K562 (cell line): ENCODE results near the gene CFL1. TPM values are rescaled to one million over a fixed set of nuclear protein-coding genes. Genes with fewer than 3 reads are reported as not detected.

Source experiments
- ARHGAP35 ChIP-seq: fragments of 450-650 bp; IDR thresholded peaks from 2 replicates; pipeline ENCODE4 v1.6.1; 2018; ENCODE audit not compliant: partially characterized antibody
- GTF2A2 ChIP-seq: IDR thresholded peaks from 2 replicates; pipeline ENCODE4 v1.6.1; 2016; ENCODE audit warnings: mild to moderate bottlenecking, missing genetic modification characterization, missing compliant biosample characterization
- HINFP ChIP-seq: fragments of 450-650 bp; conservative IDR thresholded peaks from 2 replicates; pipeline ENCODE4 v1.6.1; 2016; ENCODE audit warnings: missing genetic modification characterization, low read depth, mild to moderate bottlenecking, control low read depth, missing compliant biosample characterization
- KDM5B ChIP-seq: fragments of 200-600 bp; sonication (generic); IDR thresholded peaks from 2 replicates; pipeline ENCODE4 v1.6.1; 2012; ENCODE audit warnings: low read depth, mild to moderate bottlenecking, moderate library complexity, low read length, control low read depth, inconsistent platforms; ENCODE audit not compliant: insufficient replicate concordance
- NCOA4 ChIP-seq: fragments of 450-650 bp; IDR thresholded peaks from 2 replicates; pipeline ENCODE4 v1.6.1; 2018; ENCODE audit warnings: mild to moderate bottlenecking; ENCODE audit not compliant: partially characterized antibody
- ZNF12 ChIP-seq: sonication (generic); formaldehyde crosslinking; IDR thresholded peaks from 2 replicates; pipeline ENCODE4 v1.4.0; 2020; ENCODE audit warnings: mild to moderate bottlenecking, missing genetic modification reagents
- ZNF512 ChIP-seq: IDR thresholded peaks from 2 replicates; pipeline ENCODE4 v1.6.1; 2016; ENCODE audit warnings: missing genetic modification characterization, missing compliant biosample characterization
- ZNF695 ChIP-seq: fragments of 450-650 bp; formaldehyde crosslinking; IDR thresholded peaks from 2 replicates; pipeline ENCODE4 v1.4.0; 2020; ENCODE audit warnings: mild to moderate bottlenecking, moderate library complexity
- ZNF77 ChIP-seq: fragments of 250-450 bp; sonication (Bioruptor Pico); IDR thresholded peaks from 2 replicates; pipeline ENCODE4 v1.5.0; 2020
- polyA plus RNA-seq, 8 experiments: library from polyadenylated mRNA; depleted of rRNA in 4 of 8; stranded (reverse) in 5 of 8; unstranded in 3 of 8; fragments of >200 nt; fragmentation: Nextera tagmentation in 2 of 8; fragmentation: Illumina TruSeq in 1 of 8; extraction: Ambion mirVana in 2 of 8; extraction: Trizol in 1 of 8; gene quantifications; 2 replicates each; pipeline versions ENCODE4 v1.2.1 to v1.2.3, GENCODE V29; 2011 to 2014; ENCODE audit warnings: inconsistent platforms in 1 of 8, missing spikeins in 1 of 8
- total RNA-seq, 7 experiments: library from RNA; depleted of rRNA in 6 of 7; stranded (reverse); fragments of >200 nt in 6 of 7; fragmentation: Illumina TruSeq in 2 of 7; extraction: Trizol in 2 of 7; gene quantifications; 2 replicates each; pipeline versions ENCODE4 v1.2.1 to v1.2.3, GENCODE V29; 2011 to 2021; ENCODE audit warnings: low replicate concordance in 1 of 7
- TF ChIP-seq, protein P1 (sequence below): fragments of 450-650 bp; IDR thresholded peaks from 2 replicates; pipeline ENCODE4 v1.7.1; 2018; ENCODE audit warnings: mild to moderate bottlenecking, low read depth; ENCODE audit not compliant: partially characterized antibody
- TF ChIP-seq, protein P2 (sequence below), 2 experiments: fragments of 450-650 bp; conservative IDR thresholded peaks; 2 replicates each; pipeline ENCODE4 v1.6.1; 2017; ENCODE audit warnings: mild to moderate bottlenecking in 2 of 2, moderate library complexity in 2 of 2
- TF ChIP-seq, protein P3 (sequence below), 3 experiments: IDR thresholded peaks in 2 of 3; conservative IDR thresholded peaks in 1 of 3; 2 replicates each; pipeline ENCODE4 v1.5.1; 2011 to 2012; ENCODE audit warnings: low read length in 3 of 3, mild to moderate bottlenecking in 3 of 3, control low read depth in 2 of 3, improper control_type of control experiment in 1 of 3, inconsistent platforms in 1 of 3, low read depth in 1 of 3, mixed read lengths in 1 of 3, moderate library complexity in 1 of 3; ENCODE audit not compliant: insufficient read depth in 2 of 3
- TF ChIP-seq, protein P4 (sequence below): fragments of 450-650 bp; conservative IDR thresholded peaks from 2 replicates; pipeline ENCODE4 v1.6.1; 2016; ENCODE audit warnings: missing genetic modification characterization, low read depth, mild to moderate bottlenecking, missing compliant biosample characterization, moderate library complexity

The CFL1 gene
- total and polyA plus RNA-seq, 9 of the 15 experiments (the other 6 are each of a cell fraction or from before 2014, with no cell fraction given), result 105 to 1,101 (median 859) TPM

DNA sequence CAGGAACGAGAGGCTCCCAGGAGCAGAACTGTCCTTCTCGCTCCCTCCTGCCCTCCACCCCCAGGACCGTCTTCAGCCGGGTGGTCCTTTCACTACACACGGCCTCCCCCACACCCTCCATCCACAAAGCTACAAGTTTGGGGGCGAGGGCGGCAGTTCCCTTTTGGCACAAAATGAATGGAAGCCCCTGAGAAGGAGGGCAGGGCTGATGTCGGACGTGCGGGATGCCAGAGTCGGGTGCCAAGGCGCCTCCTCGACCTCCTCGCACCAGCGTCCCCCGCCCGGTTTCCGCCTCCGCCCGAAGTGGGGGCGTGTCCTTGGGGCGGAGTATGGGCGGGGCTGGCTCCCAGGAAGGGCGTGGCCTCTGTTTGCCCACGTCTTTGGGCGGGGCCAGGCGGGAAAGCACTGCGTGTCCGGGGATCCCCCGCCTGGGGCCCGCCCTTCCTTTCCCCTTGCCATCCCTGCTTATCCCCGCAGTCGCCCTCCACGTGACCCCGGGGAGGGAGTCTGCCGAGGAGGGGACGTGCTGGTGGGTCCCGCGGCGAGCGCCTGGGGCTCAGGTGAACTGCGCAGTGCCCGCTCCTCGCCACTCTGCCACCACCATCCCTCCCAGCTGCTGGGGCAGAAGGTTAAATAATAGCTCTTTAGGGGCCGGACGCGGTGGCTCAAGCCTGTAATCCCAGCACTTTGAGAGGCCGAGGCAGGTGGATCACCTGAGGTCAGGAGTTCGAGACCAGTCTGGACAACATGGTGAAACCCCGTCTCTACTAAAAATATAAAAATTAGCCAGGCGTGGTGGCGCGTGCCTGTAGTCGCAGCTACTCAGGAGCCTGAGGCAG, 15.6 kb upstream of the CFL1 start (continued):
- TF ChIP-seq, protein P1, sequence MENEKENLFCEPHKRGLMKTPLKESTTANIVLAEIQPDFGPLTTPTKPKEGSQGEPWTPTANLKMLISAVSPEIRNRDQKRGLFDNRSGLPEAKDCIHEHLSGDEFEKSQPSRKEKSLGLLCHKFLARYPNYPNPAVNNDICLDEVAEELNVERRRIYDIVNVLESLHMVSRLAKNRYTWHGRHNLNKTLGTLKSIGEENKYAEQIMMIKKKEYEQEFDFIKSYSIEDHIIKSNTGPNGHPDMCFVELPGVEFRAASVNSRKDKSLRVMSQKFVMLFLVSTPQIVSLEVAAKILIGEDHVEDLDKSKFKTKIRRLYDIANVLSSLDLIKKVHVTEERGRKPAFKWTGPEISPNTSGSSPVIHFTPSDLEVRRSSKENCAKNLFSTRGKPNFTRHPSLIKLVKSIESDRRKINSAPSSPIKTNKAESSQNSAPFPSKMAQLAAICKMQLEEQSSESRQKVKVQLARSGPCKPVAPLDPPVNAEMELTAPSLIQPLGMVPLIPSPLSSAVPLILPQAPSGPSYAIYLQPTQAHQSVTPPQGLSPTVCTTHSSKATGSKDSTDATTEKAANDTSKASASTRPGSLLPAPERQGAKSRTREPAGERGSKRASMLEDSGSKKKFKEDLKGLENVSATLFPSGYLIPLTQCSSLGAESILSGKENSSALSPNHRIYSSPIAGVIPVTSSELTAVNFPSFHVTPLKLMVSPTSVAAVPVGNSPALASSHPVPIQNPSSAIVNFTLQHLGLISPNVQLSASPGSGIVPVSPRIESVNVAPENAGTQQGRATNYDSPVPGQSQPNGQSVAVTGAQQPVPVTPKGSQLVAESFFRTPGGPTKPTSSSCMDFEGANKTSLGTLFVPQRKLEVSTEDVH, result no peak
- TF ChIP-seq ZNF12 (CRISPR knock-in tag), result no peak
- TF ChIP-seq ZNF512 (tag), result no peak
- TF ChIP-seq, protein P2, sequence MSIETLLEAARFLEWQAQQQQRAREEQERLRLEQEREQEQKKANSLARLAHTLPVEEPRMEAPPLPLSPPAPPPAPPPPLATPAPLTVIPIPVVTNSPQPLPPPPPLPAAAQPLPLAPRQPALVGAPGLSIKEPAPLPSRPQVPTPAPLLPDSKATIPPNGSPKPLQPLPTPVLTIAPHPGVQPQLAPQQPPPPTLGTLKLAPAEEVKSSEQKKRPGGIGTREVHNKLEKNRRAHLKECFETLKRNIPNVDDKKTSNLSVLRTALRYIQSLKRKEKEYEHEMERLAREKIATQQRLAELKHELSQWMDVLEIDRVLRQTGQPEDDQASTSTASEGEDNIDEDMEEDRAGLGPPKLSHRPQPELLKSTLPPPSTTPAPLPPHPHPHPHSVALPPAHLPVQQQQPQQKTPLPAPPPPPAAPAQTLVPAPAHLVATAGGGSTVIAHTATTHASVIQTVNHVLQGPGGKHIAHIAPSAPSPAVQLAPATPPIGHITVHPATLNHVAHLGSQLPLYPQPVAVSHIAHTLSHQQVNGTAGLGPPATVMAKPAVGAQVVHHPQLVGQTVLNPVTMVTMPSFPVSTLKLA (conservative IDR thresholded peaks at IDR 0.05), result peak; percentile 87 to 91
- TF ChIP-seq ZNF695 (CRISPR knock-in tag), result no peak; the same call in 1 of the 2 replicates
- TF ChIP-seq, protein P3, sequence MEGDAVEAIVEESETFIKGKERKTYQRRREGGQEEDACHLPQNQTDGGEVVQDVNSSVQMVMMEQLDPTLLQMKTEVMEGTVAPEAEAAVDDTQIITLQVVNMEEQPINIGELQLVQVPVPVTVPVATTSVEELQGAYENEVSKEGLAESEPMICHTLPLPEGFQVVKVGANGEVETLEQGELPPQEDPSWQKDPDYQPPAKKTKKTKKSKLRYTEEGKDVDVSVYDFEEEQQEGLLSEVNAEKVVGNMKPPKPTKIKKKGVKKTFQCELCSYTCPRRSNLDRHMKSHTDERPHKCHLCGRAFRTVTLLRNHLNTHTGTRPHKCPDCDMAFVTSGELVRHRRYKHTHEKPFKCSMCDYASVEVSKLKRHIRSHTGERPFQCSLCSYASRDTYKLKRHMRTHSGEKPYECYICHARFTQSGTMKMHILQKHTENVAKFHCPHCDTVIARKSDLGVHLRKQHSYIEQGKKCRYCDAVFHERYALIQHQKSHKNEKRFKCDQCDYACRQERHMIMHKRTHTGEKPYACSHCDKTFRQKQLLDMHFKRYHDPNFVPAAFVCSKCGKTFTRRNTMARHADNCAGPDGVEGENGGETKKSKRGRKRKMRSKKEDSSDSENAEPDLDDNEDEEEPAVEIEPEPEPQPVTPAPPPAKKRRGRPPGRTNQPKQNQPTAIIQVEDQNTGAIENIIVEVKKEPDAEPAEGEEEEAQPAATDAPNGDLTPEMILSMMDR (IDR thresholded peaks at IDR 0.05 in 2 of 3, conservative IDR thresholded peaks at IDR 0.05 in 1 of 3; ENCODE audit: insufficient read depth in 2 of 3, low read depth in 1 of 3, low read length in 3 of 3), result no peak
- no peak for TF ChIP-seq ARHGAP35
- TF ChIP-seq, protein P4, sequence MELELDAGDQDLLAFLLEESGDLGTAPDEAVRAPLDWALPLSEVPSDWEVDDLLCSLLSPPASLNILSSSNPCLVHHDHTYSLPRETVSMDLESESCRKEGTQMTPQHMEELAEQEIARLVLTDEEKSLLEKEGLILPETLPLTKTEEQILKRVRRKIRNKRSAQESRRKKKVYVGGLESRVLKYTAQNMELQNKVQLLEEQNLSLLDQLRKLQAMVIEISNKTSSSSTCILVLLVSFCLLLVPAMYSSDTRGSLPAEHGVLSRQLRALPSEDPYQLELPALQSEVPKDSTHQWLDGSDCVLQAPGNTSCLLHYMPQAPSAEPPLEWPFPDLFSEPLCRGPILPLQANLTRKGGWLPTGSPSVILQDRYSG (tag), result no peak; the same call in 1 of the 2 replicates
- no peak for TF ChIP-seq ZNF77 (CRISPR knock-in tag)
- TF ChIP-seq NCOA4, result no peak
- TF ChIP-seq GTF2A2 (tag), result no peak
- TF ChIP-seq HINFP (tag), result no peak
- peak; percentile 60 for TF ChIP-seq KDM5B
